GM21423 (cell line): ENCODE data around the gene RFX4.

Source experiments
- ATAC-seq: cut with Tn5 transposase; IDR thresholded peaks from one replicate; pipeline ENCODE4 v1.9.1; 2021; ENCODE audit warnings: mild to moderate bottlenecking, moderate library complexity; ENCODE audit not compliant: unreplicated experiment

The RFX4 gene

DNA sequence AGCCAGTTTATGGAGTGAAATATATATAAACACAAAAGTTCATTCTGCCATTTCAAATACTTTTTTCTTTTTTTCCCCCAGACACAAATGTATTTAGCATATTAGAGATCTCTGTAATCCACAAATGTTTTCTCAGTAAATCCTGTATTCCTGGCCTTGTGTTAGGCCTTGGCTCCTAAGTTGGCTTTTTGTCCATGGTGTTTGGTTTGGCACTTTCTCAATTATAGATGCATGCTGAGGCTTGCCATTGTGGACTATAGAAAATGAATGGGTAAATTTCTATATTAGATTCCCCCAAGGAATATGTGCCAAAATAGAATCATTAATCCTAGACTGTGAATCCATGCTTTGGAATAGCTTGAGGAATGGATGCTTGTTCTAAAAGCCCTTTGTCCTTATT, 208.7 kb downstream of the RFX4 start:
- ATAC-seq, result no peak

DNA sequence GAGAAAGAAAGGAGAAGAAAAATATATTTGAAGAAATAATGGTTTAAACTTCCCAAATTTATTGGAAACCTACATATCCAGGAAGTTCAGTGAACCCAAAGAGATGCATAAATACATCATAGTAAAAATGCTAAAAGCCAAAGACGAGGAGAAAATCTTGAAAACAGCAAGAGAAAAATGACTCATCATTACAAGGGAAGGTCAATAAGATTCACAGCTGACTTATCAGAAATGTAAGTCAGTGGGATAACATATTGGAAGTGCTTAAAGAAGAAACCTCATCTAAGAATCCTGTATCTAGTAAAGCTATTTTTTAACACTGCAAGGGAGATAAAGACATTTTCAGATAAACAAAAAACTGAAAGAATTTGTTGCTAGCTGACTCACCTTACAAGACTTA, 211.6 kb downstream of the RFX4 start:
- ATAC-seq, result no peak

DNA sequence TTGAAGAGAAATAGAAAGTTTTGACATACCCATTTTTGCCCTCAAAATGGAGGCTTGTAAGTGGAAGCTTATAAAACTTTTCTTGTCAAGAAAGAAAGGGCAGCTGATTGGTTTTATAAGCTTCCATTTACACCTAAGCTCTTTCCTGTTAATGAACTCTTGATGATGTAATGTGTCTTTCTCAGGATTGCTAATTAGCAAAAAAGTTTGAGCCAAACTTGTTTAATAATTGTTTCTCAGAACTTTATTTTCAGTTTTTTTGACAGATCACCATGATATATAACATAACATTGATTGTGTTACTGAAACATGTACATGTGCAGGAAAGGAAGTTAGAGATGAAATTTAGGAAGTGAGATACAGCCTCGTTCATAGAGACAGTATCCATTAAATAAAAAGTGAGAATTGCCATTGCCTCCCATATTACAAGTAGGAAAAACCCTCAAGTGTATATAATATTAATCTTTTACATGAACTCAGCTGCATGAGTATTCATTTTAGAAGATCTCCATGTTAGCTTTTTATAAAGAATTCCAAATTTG, 218.4 kb downstream of the RFX4 start:
- no peak for ATAC-seq

DNA sequence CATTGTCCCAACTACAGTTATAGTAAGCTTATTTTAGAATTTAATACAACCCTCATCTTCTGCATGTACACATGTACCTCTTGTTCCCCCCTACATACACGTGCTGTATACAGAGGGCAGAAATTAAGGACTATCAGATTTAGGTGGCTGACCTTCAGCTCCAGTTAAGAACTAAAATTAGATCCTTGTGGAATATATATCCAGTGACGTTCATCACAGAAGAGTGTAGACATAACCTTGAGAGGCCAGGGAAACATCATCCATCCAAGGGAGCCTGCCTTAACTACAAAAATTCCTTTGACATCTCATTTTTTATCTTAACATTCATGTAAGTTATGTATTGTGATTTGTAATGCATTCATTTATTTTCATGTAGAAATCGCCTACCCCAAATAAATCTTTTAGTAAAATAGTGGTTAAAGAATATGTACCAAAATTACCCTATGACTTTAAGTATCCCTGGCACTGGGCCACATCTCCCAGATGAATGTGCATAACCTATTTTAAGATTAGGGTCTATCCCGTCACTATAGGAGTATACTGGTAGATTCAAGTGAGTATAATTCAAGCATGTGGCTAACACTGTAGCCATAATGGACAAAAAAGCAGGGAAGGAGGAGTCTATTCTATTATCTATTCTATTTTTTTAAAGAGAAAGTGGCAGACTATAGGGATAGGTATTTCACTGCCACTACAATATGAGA, 219.2 kb downstream of the RFX4 start:
- ATAC-seq, result no peak

DNA sequence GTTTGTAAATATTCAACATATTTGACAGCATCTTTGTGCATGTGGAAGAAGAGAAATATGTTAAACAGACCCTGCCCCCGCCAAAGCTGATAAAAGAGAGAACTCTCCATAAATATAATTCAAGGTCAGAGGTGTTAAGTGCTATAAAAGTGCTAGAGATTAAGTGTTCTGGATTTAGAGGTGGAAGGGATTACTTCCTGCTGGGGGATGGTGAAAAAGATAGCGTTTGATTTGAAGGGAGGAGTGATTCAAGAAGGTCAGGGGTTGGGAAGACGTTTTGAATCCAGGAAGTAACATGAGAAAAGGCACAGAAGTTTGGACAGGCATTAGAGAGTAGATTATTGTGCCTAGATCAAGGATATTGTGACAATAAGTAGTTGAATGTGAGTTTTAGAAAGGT, 221.9 kb downstream of the RFX4 start:
- ATAC-seq, result no peak
